ENCODE results near the gene C1orf21. TPM values are rescaled to one million over a fixed set of nuclear protein-coding genes. Genes with fewer than 3 reads are reported as not detected.

Gene C1orf21
- total RNA-seq, 1 experiment from 2014 or later = 28.5 TPM

DNA sequence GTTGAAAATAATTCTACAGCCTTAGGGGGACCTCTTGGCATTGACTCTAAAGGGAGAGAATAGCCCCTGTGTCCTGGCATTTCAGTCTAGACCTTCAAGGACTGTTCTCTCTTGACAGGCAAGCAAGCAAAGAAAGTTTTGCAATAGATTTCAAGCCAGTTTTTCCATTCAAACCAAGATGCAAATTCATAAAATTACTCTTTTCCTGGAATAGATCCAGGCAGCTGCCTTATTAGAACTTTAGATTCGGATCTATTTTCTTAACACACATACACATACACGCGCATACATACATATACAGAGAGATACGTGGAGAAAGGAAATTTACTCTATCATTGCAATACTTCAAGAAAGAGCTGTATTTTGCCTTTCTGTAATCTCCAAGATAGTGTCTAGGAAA, 238.4 kb downstream of the C1orf21 start (continued):
- TF ChIP-seq, protein P1, sequence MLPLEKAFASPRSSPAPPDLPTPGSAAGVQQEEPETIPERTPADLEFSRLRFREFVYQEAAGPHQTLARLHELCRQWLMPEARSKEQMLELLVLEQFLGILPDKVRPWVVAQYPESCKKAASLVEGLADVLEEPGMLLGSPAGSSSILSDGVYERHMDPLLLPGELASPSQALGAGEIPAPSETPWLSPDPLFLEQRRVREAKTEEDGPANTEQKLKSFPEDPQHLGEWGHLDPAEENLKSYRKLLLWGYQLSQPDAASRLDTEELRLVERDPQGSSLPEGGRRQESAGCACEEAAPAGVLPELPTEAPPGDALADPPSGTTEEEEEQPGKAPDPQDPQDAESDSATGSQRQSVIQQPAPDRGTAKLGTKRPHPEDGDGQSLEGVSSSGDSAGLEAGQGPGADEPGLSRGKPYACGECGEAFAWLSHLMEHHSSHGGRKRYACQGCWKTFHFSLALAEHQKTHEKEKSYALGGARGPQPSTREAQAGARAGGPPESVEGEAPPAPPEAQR (CRISPR knock-in tag; IDR thresholded peaks at IDR 0.05) = no peak
- TF ChIP-seq, protein P2, sequence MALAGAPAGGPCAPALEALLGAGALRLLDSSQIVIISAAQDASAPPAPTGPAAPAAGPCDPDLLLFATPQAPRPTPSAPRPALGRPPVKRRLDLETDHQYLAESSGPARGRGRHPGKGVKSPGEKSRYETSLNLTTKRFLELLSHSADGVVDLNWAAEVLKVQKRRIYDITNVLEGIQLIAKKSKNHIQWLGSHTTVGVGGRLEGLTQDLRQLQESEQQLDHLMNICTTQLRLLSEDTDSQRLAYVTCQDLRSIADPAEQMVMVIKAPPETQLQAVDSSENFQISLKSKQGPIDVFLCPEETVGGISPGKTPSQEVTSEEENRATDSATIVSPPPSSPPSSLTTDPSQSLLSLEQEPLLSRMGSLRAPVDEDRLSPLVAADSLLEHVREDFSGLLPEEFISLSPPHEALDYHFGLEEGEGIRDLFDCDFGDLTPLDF (CRISPR knock-in tag; IDR thresholded peaks at IDR 0.05) = no peak
- TF ChIP-seq ZNF263 (CRISPR knock-in tag; IDR thresholded peaks at IDR 0.05; ENCODE audit: low read depth) (no peak), JUN (CRISPR knock-in tag; IDR thresholded peaks at IDR 0.05) (no peak), SMAD3 (CRISPR knock-in tag; IDR thresholded peaks at IDR 0.05; ENCODE audit: borderline replicate concordance) (no peak), ZBTB21 (CRISPR knock-in tag; IDR thresholded peaks at IDR 0.05; ENCODE audit: borderline replicate concordance) (no peak)
- TF ChIP-seq, protein P3, sequence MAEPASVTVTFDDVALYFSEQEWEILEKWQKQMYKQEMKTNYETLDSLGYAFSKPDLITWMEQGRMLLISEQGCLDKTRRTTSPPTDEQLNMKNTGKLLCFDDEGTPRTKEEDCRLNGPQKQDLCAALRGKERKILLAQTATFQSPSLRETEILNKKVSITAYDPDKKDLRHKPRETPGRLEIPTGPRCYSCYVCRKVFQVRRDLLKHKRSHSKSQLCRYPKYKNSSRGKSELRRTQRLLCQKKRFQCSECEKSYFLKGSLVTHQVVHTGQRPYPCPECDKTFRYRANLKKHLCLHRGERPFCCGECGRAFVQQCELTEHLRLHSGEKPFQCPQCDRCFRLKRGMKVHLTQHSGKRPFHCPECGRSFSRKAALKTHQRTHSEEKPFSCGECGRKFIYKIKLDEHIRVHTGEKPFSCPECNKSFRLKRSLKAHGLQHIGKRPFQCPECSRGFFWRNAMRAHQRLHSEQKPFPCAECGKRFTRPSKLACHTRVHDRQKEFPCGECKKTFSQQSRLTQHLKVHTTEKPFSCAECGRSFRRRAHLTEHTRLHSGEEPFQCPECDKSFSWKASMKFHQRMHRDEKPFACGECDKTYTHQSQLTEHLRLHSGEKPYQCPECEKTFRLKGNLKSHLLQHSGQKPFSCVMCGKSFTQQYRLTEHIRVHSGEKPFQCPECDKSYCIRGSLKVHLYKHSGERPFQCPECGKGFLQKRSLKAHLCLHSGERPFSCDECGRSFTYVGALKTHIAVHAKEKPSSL (CRISPR knock-in tag; conservative IDR thresholded peaks at IDR 0.05) = no peak
- TF ChIP-seq, protein P4, sequence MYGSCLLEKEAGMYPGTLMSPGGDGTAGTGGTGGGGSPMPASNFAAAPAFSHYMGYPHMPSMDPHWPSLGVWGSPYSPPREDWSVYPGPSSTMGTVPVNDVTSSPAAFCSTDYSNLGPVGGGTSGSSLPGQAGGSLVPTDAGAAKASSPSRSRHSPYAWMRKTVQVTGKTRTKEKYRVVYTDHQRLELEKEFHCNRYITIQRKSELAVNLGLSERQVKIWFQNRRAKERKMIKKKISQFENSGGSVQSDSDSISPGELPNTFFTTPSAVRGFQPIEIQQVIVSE (CRISPR knock-in tag; IDR thresholded peaks at IDR 0.05; ENCODE audit: borderline replicate concordance) = no peak

DNA sequence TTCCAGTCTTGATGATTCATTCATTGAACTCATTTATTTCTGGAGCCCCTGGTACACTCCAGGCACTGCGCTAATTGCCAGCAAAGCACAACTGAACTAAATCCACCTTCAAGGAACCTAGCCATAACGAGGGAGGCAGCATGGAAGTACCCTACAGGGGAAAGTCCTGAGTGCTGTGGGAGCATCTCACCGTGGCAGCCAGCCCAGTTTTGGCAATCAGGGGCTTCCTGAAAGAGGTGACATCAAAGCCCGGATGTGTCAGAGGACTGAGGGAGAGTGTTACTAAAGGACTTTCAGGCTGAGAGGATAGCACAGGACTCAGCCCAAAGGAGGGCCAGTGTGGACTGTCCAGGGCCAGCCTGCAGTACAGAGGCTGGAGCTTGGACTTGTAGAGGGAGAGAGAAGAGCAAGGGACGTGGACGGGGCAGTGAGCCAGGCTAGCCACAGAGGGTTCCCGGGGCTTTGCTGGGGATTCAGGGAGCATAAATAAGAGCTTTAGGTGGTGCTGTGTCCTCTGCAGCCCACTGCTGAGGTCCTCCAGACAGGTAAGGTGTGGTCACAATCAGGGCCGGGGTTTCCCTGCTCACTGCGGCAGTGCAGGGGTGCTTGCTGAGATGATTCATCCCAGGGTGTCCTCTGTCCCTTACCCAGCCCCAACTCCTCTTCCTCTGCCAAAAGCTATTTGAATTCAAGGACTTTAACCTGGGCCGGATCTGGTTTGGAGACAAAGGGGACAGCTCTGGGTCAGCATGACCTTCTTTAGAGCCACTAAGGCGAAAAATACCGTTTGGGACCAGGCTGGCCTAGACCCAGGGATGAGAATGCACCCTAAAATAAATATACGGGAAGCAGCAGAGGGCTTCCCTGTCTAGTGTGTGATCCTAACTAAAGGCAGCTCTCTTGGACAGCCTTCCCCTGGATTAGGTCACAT, 239.5 kb downstream of the C1orf21 start:
- POLR2A ChIA-PET = interaction anchor here (1.1 kb wide), 1 partner anchor 513 kb away, joined by 4 read pairs; no protein-coding TSS in a partner anchor
- CTCF ChIA-PET = interaction anchor here (1.2 to 1.9 kb wide), 2 partner anchors 38 to 128 kb away, joined by 3 to 12 read pairs; no protein-coding TSS in a partner anchor
- Mint-ChIP-seq H3K4me3 (no peak overlapping the region), H3K27ac (peak overlapping the region; percentile 20), H3K27me3 (ENCODE audit: low read depth) (no peaks in the 10 kb centered on the region), H3K36me3 (no peaks in the 10 kb centered on the region), H3K9me3 (no peaks in the 10 kb centered on the region), H3K4me1 (peaks cover 9% of the 10 kb centered on the region)
- DNase-seq (ENCODE audit: low spot score) (no peak), ATAC-seq (no peak)
- TF ChIP-seq MYBL2 (CRISPR knock-in tag; IDR thresholded peaks at IDR 0.05) (no peak), HMGA2 (CRISPR knock-in tag; IDR thresholded peaks at IDR 0.05) (no peak), ZBTB21 (CRISPR knock-in tag; IDR thresholded peaks at IDR 0.05; ENCODE audit: borderline replicate concordance) (no peak), EMX1 (CRISPR knock-in tag; IDR thresholded peaks at IDR 0.05) (no peak), TEAD1 (CRISPR knock-in tag; IDR thresholded peaks at IDR 0.05) (no peak), ZNF317 (CRISPR knock-in tag; IDR thresholded peaks at IDR 0.05; ENCODE audit: borderline replicate concordance, low read depth) (no peak), FOXP1 (CRISPR knock-in tag; IDR thresholded peaks at IDR 0.05; ENCODE audit: borderline replicate concordance) (no peak), SMAD3 (CRISPR knock-in tag; IDR thresholded peaks at IDR 0.05; ENCODE audit: borderline replicate concordance) (no peak), ZNF671 (CRISPR knock-in tag; IDR thresholded peaks at IDR 0.05) (no peak)
- TF ChIP-seq, protein P5, sequence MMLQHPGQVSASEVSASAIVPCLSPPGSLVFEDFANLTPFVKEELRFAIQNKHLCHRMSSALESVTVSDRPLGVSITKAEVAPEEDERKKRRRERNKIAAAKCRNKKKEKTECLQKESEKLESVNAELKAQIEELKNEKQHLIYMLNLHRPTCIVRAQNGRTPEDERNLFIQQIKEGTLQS (CRISPR knock-in tag; conservative IDR thresholded peaks at IDR 0.05) = no peak
- TF ChIP-seq, protein P6, sequence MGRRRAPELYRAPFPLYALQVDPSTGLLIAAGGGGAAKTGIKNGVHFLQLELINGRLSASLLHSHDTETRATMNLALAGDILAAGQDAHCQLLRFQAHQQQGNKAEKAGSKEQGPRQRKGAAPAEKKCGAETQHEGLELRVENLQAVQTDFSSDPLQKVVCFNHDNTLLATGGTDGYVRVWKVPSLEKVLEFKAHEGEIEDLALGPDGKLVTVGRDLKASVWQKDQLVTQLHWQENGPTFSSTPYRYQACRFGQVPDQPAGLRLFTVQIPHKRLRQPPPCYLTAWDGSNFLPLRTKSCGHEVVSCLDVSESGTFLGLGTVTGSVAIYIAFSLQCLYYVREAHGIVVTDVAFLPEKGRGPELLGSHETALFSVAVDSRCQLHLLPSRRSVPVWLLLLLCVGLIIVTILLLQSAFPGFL (CRISPR knock-in tag; IDR thresholded peaks at IDR 0.05; ENCODE audit: borderline replicate concordance) = no peak
- TF ChIP-seq, protein P7, sequence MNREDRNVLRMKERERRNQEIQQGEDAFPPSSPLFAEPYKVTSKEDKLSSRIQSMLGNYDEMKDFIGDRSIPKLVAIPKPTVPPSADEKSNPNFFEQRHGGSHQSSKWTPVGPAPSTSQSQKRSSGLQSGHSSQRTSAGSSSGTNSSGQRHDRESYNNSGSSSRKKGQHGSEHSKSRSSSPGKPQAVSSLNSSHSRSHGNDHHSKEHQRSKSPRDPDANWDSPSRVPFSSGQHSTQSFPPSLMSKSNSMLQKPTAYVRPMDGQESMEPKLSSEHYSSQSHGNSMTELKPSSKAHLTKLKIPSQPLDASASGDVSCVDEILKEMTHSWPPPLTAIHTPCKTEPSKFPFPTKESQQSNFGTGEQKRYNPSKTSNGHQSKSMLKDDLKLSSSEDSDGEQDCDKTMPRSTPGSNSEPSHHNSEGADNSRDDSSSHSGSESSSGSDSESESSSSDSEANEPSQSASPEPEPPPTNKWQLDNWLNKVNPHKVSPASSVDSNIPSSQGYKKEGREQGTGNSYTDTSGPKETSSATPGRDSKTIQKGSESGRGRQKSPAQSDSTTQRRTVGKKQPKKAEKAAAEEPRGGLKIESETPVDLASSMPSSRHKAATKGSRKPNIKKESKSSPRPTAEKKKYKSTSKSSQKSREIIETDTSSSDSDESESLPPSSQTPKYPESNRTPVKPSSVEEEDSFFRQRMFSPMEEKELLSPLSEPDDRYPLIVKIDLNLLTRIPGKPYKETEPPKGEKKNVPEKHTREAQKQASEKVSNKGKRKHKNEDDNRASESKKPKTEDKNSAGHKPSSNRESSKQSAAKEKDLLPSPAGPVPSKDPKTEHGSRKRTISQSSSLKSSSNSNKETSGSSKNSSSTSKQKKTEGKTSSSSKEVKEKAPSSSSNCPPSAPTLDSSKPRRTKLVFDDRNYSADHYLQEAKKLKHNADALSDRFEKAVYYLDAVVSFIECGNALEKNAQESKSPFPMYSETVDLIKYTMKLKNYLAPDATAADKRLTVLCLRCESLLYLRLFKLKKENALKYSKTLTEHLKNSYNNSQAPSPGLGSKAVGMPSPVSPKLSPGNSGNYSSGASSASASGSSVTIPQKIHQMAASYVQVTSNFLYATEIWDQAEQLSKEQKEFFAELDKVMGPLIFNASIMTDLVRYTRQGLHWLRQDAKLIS (CRISPR knock-in tag; IDR thresholded peaks at IDR 0.05; ENCODE audit: borderline replicate concordance) = no peak
- TF ChIP-seq, protein P8, sequence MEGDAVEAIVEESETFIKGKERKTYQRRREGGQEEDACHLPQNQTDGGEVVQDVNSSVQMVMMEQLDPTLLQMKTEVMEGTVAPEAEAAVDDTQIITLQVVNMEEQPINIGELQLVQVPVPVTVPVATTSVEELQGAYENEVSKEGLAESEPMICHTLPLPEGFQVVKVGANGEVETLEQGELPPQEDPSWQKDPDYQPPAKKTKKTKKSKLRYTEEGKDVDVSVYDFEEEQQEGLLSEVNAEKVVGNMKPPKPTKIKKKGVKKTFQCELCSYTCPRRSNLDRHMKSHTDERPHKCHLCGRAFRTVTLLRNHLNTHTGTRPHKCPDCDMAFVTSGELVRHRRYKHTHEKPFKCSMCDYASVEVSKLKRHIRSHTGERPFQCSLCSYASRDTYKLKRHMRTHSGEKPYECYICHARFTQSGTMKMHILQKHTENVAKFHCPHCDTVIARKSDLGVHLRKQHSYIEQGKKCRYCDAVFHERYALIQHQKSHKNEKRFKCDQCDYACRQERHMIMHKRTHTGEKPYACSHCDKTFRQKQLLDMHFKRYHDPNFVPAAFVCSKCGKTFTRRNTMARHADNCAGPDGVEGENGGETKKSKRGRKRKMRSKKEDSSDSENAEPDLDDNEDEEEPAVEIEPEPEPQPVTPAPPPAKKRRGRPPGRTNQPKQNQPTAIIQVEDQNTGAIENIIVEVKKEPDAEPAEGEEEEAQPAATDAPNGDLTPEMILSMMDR (IDR thresholded peaks at IDR 0.05) = no peak

Measured in WTC11 (cell line).